Activated CD4-positive, alpha-beta T cell treated with anti-CD3 and anti-CD28 coated beads, Interleukin-10, Interleukin-2, amounts not matched to agents 100 ng/mL and 50 ng/mL, durations not matched to agents 16 hours and 8 hours (primary cell): ENCODE results near the gene GPR37L1.
"Not testable (repeated sequence)": the region's sequence is repeated elsewhere in the genome, so short reads cannot be mapped to it uniquely, and the experiment has no call there.

Experiments
- DNase-seq: peaks from one replicate; pipeline ENCODE4 v3.0.0-alpha.2; 2020

The GPR37L1 gene

GRCh38 chr1:202155478-202156021 lies 32.8 kb downstream of the GPR37L1 start:
- DNase-seq = no peak

DNA sequence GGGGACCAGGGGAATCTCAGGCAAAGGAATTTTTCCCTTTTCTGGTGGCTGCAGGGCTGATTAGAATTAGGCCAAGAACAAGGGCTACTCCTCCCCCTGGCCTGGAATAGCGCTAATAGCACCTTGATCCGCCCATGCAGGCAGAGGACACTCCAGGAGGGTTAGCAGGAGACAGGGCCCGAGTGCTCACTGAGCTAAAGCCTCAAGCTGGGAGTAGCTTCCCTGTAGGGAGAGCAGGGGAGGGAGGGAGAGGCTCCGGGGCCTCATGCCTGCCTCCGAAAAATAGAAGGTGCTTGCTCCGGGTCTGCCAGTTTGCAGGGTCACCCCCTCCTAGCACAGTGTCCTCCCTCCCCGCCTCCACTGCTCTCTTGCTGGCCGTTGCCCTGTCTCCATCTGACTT lies 33.9 kb downstream of the GPR37L1 start:
- DNase-seq = no peak

GRCh38 chr1:202157945-202158344 lies 35.2 kb downstream of the GPR37L1 start:
- DNase-seq = no peak

DNA sequence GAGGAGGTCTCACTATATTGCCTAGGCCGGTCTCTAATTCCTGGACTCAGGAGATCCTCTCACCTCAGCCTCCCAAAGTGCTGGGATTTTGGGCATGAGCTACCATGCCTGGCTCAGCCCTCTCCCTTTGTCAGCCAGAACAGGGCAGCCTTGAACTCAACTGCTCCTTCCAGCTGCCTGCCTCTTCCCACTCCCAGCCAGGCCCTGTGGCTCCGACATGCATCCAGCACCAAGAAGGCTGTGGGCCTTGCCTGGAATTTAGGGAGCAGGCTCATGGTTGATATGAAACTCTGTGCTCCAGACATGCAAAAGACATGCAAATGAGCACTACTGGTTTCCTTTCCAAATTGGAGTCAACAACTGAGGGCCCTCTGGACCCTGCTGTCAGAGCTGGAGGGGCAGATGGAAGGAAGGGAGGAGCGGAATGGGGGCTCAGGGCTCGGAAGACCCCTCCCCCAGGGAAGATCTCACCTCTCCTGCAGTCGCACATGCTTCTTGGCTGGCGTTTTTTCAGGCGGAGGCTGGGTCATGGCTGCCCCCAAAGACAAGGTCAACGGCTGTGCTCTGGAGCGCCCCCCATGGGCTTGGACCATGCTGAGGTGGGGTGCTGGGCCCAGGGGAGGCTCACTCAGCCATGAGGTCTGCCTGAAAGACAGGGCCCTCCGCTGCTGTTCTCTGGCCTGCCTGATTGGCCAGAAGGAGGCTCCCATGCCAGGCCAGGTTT lies 36.3 kb downstream of the GPR37L1 start:
- peak; percentile 75 for DNase-seq

DNA sequence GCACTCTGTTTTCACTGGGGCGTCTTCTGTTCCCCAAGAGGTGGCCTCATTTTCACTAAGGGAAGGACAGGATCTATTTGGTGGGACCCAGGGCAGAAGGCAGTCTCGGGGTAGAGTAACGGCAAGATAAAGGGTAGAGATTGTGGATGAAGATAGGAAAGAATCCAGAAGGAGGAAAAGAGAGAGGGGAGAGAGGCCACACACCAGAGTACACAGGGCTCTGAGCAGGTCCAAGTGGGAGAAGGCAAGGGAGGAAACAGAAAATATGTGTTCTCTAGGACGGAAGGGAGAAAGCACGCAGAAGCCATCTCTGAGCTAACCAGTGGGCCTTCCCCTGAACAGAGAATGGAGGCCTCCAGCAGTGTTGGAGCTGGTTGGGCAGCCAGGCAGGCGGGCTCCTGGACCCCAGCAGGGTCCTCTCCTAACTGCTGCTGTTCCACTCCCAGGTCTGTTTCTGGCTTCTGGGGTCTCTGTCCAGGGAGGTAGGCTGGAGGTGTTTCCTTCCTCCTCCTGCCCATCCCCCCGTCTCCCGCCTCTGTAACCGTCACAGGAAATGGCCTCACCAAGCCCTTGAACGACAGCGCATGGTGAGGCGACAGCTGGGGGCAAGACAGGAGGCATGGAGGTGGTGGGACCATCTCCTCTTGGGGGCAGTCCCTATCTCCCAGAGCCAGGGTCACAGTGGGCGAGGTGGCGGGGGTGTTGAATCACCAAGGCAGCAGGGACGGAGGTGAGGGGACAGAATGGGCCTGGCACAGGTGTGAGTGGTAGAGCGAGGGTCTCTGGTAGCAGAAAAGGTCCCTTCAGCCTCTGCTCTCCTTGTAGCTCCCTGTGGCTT lies 37.0 kb downstream of the GPR37L1 start:
- DNase-seq = peak; percentile 86

- peak; percentile 94 for DNase-seq
These were observed 37.7 kb downstream of the GPR37L1 start, which contains the start of gene PTPN7 for GRCh38 chr1:202160377-202160940. TSS of gene PTPN7 (minus strand) at chr1:202160602. CDS start at chr1:202159402, 1,200 bp downstream.

DNA sequence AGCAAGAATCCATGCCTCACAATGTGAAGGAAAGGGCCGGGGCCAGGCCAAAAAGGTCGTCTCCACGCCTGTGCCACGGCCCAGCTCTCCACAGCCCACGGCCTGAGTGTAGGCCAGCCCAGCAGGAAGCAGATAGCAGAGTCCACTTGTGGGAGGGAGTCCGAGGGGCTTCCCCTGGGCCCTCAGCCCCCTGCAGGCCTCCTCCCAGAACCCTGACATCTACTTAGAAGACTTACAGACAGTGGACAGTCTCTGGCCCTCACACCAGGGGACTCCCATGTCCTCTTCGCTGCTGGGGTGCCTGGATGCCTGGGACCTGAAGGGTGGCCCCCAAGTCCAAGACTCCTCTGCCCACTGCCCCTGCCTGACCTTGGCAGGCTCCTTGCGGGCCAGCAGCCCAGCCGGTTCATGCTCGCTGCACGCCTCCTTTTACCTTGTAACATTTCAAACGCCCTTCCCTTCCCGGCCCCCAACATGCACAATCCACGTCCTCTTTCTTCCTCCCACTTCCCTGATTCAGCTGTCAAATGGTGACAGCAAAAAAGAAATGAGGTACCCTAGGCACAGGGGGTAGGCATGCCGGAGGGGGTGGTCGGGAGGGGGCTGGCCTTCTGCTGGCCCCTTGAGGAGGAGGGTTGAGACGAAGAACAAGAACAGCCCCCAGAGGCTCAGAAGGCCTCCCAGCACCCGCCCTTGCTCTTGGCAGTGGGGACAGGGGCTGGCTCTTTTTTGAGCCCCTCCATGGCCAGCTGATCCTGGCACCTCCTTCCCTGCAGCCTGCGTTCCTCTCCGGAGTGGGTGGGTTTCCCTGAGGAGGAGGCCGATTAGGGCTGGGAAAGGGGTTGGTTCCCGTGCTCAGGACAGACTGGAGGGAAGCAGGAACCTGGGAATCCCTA lies 38.7 kb downstream of the GPR37L1 start:
- DNase-seq = no peak

DNA sequence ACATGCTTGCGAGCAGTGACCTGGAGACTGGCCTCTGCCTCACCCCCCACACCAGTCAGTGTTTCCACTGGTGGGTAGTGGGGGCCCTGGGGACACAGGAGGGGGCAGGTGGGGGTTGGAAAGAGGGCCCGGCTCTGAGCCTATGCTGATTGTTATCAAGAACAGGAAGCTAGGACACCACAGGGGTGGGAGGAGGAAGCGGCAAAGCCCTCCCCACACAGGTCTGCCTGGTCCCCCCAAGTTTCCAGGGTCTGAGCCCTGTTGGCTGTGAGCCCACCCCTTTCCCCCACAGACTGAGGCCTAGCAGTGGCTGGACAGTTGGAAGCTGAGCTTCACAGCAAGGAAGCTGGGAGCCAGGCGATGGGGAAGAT lies 39.3 kb downstream of the GPR37L1 start:
- peak; percentile 71 for DNase-seq

DNA sequence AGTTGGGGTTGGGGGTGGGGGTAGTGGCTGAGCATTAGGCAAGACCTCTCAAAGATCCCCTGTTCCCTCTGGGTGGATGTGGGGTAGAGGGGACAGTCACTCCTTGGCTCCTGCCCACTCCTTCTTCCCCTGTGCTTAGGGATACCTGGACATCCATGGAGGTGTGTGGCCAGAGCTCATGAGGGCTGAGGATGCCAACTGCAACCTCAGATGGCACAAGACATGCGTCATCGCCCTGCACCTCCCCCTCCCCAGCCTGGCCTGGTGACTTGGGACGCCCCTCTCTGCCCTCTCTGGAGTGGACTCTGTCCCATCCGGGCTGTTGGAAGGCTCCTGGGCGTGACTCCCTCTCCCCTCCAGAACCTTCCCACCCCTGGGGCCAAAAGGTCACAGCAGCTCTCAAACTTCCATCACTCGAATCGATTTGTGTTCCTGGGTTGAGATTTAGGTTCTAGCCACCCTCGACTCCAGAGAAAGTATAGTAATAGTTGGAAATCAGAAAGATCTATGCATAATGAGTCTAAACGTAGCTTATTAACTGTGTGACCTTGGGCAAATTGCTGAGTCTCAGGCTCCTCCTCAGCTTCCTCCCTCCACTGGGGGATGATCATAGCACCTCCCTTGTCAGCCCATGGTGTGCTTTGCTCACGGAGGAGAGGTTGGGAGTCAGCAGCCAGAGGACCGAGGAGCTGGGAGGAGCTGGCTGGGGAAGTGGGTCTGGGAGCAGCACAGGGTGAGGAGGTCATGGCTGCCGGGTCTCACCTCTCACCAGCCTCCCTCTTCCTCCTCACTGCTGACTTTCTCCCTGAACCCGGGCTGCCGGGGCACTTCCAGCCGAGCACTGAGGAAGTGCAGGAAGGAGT lies 39.9 kb downstream of the GPR37L1 start:
- DNase-seq = peak; percentile 66

DNA sequence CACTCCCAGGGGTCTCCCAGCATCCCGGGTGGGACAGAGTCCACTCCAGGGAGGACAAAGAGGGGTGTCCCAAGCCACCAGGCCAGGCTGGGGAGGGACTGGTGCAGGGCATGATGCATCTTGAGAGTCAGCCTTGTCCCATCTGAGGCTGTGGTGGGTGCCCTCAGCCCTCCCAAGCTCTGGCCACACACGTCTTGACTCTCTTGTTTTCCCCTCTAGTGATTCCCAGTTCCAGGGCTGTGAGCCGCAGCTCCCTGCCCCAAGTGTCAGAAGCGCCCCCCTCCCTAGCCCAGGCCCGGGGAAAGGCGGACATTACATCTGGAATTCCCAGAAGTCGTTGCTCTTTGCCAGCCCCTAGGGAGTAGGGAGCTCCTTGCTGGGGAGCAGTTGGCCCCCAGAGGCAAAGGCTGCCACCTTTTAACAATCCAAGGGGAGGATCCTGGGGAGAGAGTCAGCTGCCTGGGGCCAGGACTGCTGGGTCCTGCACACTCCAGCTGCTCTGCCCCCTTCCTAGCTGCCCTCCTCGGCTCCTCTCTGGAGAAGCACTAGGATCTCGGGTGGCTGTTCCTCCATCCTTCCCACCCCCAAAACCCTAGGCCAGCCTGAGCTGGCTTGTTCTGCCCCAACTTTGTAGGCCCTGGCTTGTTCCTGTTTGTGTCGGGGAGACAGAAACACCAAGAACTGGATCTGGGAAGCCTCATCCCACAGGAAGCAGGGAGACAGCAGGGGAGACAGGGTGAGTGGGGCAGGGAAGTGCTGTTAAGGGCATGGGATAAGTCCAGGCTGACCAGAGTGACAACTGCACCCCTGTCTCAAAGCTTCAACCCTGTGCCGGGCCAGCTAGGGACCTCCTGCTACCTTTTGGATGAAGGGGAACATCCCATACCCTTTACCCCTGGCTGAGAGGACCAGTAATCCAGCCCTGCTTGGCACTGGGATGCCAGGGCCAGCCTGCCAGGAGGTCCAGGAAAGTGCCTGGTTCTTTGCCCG lies 40.9 kb downstream of the GPR37L1 start:
- DNase-seq = no peak

GRCh38 chr1:202164271-202165037 lies 41.7 kb downstream of the GPR37L1 start:
- peak; percentile 83 for DNase-seq

GRCh38 chr1:202165267-202165941 lies 42.7 kb downstream of the GPR37L1 start:
- DNase-seq = peak; percentile 65

- DNase-seq = no peak
These were observed 43.5 kb downstream of the GPR37L1 start for GRCh38 chr1:202165942-202166843.

DNA sequence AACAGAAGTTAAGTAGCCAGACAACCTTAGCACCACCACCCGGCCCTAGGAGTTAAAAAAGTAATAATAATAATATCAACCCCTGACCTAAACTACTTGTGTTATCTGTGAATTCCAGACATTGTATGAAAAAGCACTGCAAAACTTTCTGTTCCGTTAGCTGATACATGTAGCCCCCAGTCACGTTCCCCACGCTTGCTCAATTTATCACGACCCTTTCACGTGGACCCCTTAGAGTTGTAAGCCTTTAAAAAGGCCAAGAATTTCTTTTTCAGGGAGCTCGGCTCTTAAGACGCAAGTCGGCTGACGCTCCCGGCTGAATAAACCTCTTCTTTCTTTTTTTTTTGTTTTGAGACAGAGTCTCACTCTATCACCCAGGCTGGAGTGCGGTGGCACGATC lies 44.3 kb downstream of the GPR37L1 start:
- DNase-seq = not testable (repeated sequence)

DNA sequence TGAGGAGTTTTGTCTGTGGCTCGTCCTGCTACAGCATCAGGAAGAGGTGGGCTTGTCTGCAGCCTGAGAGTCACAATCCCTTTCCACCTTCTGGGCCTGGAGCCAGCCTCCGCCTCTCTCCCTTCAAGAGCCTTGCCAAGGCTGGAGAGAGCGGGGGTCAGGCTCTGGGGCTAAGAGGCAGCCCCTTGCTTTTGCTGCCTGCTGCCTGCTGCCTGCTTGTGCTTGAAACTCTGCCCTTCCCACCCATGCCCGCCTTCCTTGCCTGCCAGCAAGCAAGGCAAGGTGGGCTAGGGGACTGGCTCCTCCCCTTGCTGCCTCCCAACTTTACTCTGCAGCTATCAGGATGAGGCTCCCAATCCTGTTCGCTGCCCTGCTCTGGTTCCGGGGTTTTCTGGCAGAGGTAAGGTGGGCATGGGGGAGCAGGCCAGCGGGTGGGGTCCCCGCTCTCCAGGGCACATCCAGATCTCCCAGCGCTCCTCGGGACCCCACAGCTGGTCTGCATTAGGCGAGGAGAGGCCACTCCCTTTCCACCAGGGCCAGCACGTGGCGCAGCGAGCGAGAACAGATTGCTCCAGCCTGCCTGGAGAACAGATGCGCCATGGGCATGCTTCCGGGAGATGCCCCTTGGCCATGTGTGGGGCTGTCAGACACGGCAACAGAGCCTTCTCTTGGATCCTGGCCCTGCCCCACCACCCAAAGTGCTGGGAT lies 45.1 kb downstream of the GPR37L1 start:
- DNase-seq = no peak

- DNase-seq = no peak
These were observed 46.1 kb downstream of the GPR37L1 start for GRCh38 chr1:202168861-202169260.

DNA sequence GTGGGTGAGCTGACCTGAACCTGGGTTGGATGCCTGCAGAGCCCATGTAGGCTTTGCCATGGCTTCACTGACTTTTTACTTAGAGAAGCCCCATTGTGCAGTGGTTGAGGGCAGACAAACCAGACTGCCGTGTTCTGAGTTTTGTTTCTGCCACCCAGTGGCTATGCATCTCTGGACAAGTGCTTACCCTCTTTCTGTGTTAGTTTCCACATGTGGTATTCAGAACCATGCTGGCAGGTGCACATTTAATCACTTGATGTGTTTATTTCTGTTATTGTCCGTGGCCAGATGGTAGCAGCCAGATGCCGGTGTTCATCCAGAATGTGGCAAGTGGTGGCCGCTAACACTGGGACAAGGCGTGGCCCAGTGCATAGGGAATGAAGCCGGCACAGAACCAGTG lies 48.0 kb downstream of the GPR37L1 start:
- DNase-seq = no peak
